Neural progenitor cell (in vitro differentiated cells): ENCODE measurements around the gene PCDHGB4. TPM values are rescaled to one million over a fixed set of nuclear protein-coding genes. Genes with fewer than 3 reads are reported as not detected.
"Not testable (repeated sequence)": the region's sequence is repeated elsewhere in the genome, so short reads cannot be mapped to it uniquely, and the experiment has no call there.

ENCODE experiments used
- DNase-seq: peaks from one replicate; pipeline ENCODE4 v3.0.0-alpha.2; 2016; ENCODE audit warnings: low spot score
- H2AFZ ChIP-seq: fragments of 200-600 bp; sonication (generic); replicated peaks from 2 replicates; pipeline ENCODE4 v1.6.1; 2016; ENCODE audit warnings: antibody characterized with exemption
- H3F3A ChIP-seq: fragments of 200-600 bp; sonication (generic); 2 replicates; pipeline ENCODE4 v1.6.1; 2016; ENCODE audit warnings: antibody characterized with exemption, low read depth
- H3K27ac ChIP-seq: fragments of 200-600 bp; sonication (generic); 2 replicates; pipeline ENCODE4 v1.5.1; 2016; ENCODE audit warnings: mild to moderate bottlenecking
- H3K27me3 ChIP-seq: fragments of 200-600 bp; sonication (generic); 2 replicates; pipeline ENCODE4 v1.6.1; 2016; ENCODE audit warnings: mild to moderate bottlenecking, moderate library complexity
- H3K36me3 ChIP-seq: fragments of 200-600 bp; sonication (generic); 2 replicates; pipeline ENCODE4 v1.5.1; 2016
- H3K4me1 ChIP-seq: fragments of 200-600 bp; sonication (generic); 2 replicates; pipeline ENCODE4 v1.6.1; 2016; ENCODE audit warnings: mixed run types
- H3K4me2 ChIP-seq: fragments of 200-600 bp; sonication (generic); 2 replicates; pipeline ENCODE4 v1.6.1; 2016
- H3K4me3 ChIP-seq: fragments of 200-600 bp; sonication (generic); 2 replicates; pipeline ENCODE4 v1.5.1; 2016
- H3K79me2 ChIP-seq: fragments of 200-600 bp; sonication (generic); 2 replicates; pipeline ENCODE4 v1.6.1; 2016; ENCODE audit warnings: low read depth
- H3K9ac ChIP-seq: fragments of 200-600 bp; sonication (generic); 2 replicates; pipeline ENCODE4 v1.6.1; 2016
- H3K9me3 ChIP-seq: fragments of 200-600 bp; sonication (generic); 2 replicates; pipeline ENCODE4 v1.5.1; 2016; ENCODE audit warnings: low read depth
- H4K20me1 ChIP-seq: fragments of 200-600 bp; sonication (generic); 2 replicates; pipeline ENCODE4 v1.6.1; 2016; ENCODE audit warnings: low read depth
- H3K27ac Mint-ChIP-seq: 3 replicates; pipeline ENCODE4 v1.8.0; 2021; ENCODE audit warnings: mixed read lengths
- H3K27me3 Mint-ChIP-seq: 2 replicates; pipeline ENCODE4 v1.8.0; 2022; ENCODE audit warnings: low read depth, mild to moderate bottlenecking, inconsistent platforms, moderate library complexity, mixed read lengths; ENCODE audit not compliant: insufficient read depth
- H3K36me3 Mint-ChIP-seq: 3 replicates; pipeline ENCODE4 v1.8.0; 2021; ENCODE audit warnings: mixed read lengths
- H3K4me1 Mint-ChIP-seq: 3 replicates; pipeline ENCODE4 v1.8.0; 2021; ENCODE audit warnings: mixed read lengths
- H3K4me3 Mint-ChIP-seq: 3 replicates; pipeline ENCODE4 v1.8.0; 2021; ENCODE audit warnings: mild to moderate bottlenecking, moderate library complexity, mixed read lengths
- H3K9me3 Mint-ChIP-seq: 3 replicates; pipeline ENCODE4 v1.8.0; 2020; ENCODE audit warnings: mixed read lengths
- EZH2 ChIP-seq: fragments of 200-600 bp; sonication (generic); IDR thresholded peaks from 2 replicates; pipeline ENCODE4 v1.6.1; 2017; ENCODE audit warnings: antibody characterized with exemption, mild to moderate bottlenecking, moderate library complexity
- EZH2phosphoT487 ChIP-seq: fragments of 200-600 bp; sonication (generic); IDR thresholded peaks from 2 replicates; pipeline ENCODE4 v1.6.1; 2017; ENCODE audit warnings: antibody characterized with exemption
- total RNA-seq: library from RNA; depleted of rRNA; stranded (reverse); fragments of >200 nt; gene quantifications from 2 replicates; pipeline ENCODE4 v1.2.3, GENCODE V29; 2015; ENCODE audit warnings: low replicate concordance
- TF ChIP-seq, protein P1 (sequence below): fragments of 200-600 bp; sonication (generic); IDR thresholded peaks from 2 replicates; pipeline ENCODE4 v1.5.1; 2017; ENCODE audit warnings: antibody characterized with exemption, mild to moderate bottlenecking

PCDHGB4 gene
- total RNA-seq, 1 donor from 2014 or later = 10.4 TPM

DNA sequence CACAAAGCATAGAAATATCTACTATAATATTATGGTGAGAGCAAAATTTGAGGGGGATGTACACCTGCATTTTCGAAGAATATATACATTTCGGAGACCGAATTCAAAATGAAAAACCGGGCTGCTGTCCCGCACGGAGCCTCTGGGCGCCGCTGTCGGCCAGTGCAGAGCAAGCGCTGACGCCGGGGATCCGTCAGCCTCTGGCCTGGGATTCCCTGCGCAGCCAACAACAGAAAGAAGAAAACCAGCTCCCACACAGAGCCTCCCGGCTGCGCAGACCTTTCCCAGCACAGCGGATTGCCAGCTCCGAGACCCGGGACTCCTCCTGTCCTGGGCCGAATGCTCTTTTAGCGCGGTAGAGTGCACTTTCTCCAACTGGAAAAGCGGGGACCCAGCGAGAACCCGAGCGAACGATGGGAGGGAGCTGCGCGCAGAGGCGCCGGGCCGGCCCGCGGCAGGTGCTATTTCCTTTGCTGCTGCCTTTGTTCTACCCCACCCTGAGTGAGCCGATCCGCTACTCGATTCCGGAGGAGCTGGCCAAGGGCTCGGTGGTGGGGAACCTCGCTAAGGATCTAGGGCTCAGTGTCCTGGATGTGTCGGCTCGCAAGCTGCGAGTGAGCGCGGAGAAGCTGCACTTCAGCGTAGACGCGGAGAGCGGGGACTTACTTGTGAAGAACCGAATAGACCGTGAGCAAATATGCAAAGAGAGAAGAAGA is 20.4 kb downstream of the PCDHGB4 start, which contains the start of gene PCDHGB6:
PCDHGB6 (plus strand) TSS at position 232 of the 716 bp plus-strand sequence; CDS start at position 414, 182 bp downstream.
- H3K27me3 ChIP-seq, H4K20me1 ChIP-seq, H3K4me1 ChIP-seq, H3K79me2 ChIP-seq, H3K9ac ChIP-seq, H3K27ac ChIP-seq: not testable (repeated sequence)
- H3K9me3 ChIP-seq = peaks cover 28% of the 10 kb centered on the region
- H3K4me2 ChIP-seq = peak within 1 kb of the TSS; percentile 76
- peak within 1 kb of the TSS; percentile 54 for H3K4me3 ChIP-seq
- peak within 1 kb of the TSS; percentile 85 for H2AFZ ChIP-seq
- Mint-ChIP-seq H3K36me3 (peaks cover 41% of the 10 kb centered on the region), H3K9me3 (peaks cover 79% of the 10 kb centered on the region), H3K4me1 (peaks cover 14% of the 10 kb centered on the region), H3K27ac (peak within 1 kb of the TSS; percentile 100), H3K4me3 (peak within 1 kb of the TSS; percentile 94), H3K27me3 (peaks cover 16% of the 10 kb centered on the region)
- H3F3A ChIP-seq = peaks cover 14% of the 10 kb centered on the region
- DNase-seq = peak; percentile 89
- peaks cover 12% of the 10 kb centered on the region for H3K36me3 ChIP-seq
- TF ChIP-seq, protein P1, sequence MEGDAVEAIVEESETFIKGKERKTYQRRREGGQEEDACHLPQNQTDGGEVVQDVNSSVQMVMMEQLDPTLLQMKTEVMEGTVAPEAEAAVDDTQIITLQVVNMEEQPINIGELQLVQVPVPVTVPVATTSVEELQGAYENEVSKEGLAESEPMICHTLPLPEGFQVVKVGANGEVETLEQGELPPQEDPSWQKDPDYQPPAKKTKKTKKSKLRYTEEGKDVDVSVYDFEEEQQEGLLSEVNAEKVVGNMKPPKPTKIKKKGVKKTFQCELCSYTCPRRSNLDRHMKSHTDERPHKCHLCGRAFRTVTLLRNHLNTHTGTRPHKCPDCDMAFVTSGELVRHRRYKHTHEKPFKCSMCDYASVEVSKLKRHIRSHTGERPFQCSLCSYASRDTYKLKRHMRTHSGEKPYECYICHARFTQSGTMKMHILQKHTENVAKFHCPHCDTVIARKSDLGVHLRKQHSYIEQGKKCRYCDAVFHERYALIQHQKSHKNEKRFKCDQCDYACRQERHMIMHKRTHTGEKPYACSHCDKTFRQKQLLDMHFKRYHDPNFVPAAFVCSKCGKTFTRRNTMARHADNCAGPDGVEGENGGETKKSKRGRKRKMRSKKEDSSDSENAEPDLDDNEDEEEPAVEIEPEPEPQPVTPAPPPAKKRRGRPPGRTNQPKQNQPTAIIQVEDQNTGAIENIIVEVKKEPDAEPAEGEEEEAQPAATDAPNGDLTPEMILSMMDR = peak; percentile 80

DNA sequence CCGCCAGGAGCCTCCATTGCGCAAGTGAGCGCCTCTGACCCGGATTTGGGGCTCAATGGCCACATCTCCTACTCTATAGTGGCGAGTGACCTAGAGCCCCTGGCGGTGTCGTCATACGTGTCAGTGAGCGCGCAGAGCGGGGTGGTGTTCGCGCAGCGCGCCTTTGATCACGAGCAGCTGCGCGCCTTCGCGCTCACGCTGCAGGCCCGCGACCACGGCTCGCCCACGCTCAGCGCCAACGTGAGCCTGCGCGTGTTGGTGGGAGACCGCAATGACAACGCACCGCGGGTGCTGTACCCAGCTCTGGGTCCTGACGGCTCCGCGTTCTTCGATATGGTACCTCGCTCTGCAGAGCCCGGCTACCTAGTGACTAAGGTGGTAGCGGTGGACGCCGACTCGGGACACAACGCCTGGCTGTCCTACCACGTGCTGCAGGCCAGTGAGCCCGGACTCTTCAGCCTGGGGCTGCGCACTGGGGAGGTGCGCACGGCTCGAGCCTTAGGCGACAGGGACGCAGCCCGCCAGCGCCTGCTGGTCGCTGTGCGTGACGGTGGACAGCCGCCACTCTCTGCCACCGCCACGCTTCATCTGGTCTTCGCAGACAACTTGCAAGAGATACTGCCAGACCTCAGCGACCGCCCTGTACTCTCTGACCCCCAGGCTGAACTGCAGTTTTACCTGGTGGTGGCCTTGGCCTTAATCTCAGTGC is 22.3 kb downstream of the PCDHGB4 start:
- Mint-ChIP-seq H3K4me3 (no peak overlapping the region), H3K27me3 (peaks cover 18% of the 10 kb centered on the region), H3K9me3 (peaks cover 81% of the 10 kb centered on the region), H3K27ac (peak overlapping the region; percentile 14), H3K4me1 (peaks cover 14% of the 10 kb centered on the region), H3K36me3 (peaks cover 59% of the 10 kb centered on the region)
- no peaks in the 10 kb centered on the region for H4K20me1 ChIP-seq
- peaks cover 38% of the 10 kb centered on the region for H3K9me3 ChIP-seq
- H3K4me2 ChIP-seq = no peak overlapping the region
- no peak overlapping the region for H3K27ac ChIP-seq
- no peaks in the 10 kb centered on the region for H3K79me2 ChIP-seq
- H3K4me3 ChIP-seq = no peak overlapping the region
- peaks cover 12% of the 10 kb centered on the region for H3K36me3 ChIP-seq
- H3K27me3 ChIP-seq = peaks cover 8% of the 10 kb centered on the region
- H3K4me1 ChIP-seq = no peaks in the 10 kb centered on the region
- TF ChIP-seq EZH2phosphoT487 (no peak), EZH2 (no peak)
- TF ChIP-seq, protein P1 = no peak
- H2AFZ ChIP-seq = no peak overlapping the region
- no peak for DNase-seq
- H3F3A ChIP-seq = peaks cover 14% of the 10 kb centered on the region
- H3K9ac ChIP-seq = no peak overlapping the region

DNA sequence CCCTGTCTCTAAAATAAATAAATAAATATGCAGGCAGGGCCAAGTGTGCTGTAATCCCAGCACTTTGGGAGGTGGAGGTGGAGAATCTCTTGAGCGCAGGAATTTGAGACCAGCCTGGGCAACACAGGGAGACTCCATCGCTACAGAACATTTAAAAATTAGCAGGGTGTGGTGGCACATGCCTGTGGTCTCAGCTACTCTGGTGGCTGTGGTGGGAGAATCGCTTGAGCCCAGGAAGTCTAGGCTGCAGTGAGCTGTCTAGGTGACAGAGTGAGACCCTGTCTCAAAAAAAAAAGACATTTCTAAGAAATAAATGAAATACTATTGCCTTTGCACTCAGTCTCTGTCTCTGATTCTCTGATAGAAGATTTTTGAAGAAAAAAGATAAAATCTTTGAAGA is 24.1 kb downstream of the PCDHGB4 start:
- TF ChIP-seq EZH2phosphoT487 = no peak
- no peak for TF ChIP-seq EZH2
- TF ChIP-seq, protein P1 = no peak
- peaks cover 38% of the 10 kb centered on the region for H3K9me3 ChIP-seq
- peak overlapping the region; percentile 11 for H3K4me3 ChIP-seq
- no peaks in the 10 kb centered on the region for H3K79me2 ChIP-seq
- Mint-ChIP-seq H3K27me3 (peaks cover 18% of the 10 kb centered on the region), H3K27ac (no peak overlapping the region), H3K9me3 (peaks cover 82% of the 10 kb centered on the region), H3K4me3 (no peak overlapping the region), H3K4me1 (peaks cover 14% of the 10 kb centered on the region), H3K36me3 (peaks cover 67% of the 10 kb centered on the region)
- no peaks in the 10 kb centered on the region for H4K20me1 ChIP-seq
- H3K27ac ChIP-seq = no peak overlapping the region
- peaks cover 14% of the 10 kb centered on the region for H3F3A ChIP-seq
- H3K4me2 ChIP-seq = no peak overlapping the region
- peaks cover 8% of the 10 kb centered on the region for H3K27me3 ChIP-seq
- no peaks in the 10 kb centered on the region for H3K4me1 ChIP-seq
- H3K36me3 ChIP-seq = peaks cover 12% of the 10 kb centered on the region
- H3K9ac ChIP-seq = no peak overlapping the region
- DNase-seq = no peak
- no peak overlapping the region for H2AFZ ChIP-seq
